Stimulated activated CD8-positive, alpha-beta memory T cell treated with anti-CD3 and anti-CD28 coated beads, Interleukin-4, amount 100 ng/mL, for 48 hours (primary cell): ENCODE data around the gene OXA1L.
"Not testable (repeated sequence)": the region's sequence is repeated elsewhere in the genome, so short reads cannot be mapped to it uniquely, and the experiment has no call there.

Source experiments
- DNase-seq: peaks from one replicate; pipeline ENCODE4 v3.0.0-alpha.2; 2020

The OXA1L gene

DNA sequence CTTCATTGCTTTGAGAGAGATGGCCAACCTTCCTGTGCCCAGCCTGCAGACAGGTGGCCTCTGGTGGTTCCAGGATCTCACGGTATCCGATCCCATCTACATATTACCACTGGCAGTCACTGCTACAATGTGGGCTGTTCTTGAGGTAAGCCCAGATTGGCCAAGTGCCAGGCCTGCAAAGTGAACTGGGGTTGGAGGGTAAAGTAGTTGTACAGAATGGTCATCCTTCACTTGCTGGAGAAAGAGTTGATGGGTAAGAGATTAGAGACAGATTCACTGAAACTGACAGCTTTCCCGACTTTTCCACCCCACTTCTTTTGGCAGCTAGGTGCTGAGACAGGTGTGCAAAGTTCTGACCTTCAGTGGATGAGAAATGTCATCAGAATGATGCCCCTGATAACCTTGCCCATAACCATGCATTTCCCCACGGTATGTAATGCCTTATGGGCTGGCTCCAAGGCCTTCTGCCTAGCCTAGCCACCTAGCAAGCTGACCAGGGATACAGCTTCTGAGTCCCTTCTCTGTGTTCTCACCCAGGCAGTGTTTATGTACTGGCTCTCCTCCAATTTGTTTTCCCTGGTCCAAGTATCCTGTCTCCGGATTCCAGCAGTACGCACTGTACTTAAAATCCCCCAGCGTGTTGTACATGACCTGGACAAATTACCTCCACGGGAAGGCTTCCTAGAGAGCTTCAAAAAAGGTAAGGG, 4.1 kb downstream of the OXA1L start:
- no peak for DNase-seq

DNA sequence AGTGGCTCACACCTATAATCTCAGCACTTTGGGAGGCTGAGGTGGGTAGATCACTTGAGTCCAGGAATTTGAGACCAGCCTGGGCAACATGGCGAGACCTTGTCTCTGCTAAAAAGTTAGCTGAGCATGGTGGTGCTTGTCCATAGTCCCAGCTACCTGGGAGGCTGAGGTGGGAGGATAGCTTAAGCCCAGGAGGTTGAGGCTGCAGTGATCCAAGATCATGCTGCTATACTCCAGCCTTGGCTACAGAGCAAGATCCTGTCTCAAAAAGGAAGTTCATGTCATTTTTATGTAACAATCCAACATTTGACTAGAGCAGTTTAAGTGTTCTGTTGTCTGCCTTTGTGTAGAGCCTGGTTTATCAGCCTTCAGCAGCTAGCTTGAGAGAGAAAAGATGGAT, 6.2 kb downstream of the OXA1L start:
- no peak for DNase-seq

DNA sequence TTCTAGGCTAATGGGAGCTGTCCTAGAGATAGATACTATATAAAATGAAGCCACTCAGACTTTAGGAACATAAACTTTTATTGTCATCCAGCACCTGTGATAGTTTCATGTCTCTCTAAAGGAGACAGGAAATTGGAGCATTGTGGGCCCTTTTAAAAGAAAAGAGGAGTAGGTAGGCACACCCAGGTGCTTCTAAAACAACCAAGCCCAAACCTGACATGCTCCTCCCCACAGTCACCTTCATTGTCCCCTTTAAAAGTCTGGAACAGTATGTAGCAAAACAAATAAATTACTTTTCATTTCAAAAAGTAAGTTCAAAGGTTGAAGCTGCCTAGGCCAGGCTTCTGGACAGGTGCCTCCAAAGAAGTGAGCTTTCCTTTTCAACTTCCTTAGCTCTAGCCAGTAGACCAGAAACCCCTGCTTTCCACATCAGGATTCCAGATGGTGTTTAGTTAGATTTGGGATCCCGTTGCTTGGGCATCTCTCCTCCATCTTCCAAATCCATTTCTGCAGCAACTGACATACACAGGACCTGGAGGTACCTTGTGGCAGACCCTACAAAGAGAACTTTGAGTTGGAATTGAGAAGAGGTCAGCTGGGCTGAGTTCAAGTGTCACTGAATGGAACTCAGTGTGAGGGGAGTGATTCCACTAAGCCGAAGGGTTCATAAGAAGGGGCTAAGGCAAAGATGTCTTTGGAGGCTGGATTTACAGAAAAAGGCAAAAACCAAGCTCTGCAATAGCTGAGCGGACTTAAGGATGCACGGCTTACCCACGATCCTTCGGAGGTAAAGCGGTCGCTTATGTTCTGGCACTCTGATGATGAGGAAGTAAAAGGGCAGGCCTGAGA, 6.9 kb downstream of the OXA1L start:
- DNase-seq = no peak

DNA sequence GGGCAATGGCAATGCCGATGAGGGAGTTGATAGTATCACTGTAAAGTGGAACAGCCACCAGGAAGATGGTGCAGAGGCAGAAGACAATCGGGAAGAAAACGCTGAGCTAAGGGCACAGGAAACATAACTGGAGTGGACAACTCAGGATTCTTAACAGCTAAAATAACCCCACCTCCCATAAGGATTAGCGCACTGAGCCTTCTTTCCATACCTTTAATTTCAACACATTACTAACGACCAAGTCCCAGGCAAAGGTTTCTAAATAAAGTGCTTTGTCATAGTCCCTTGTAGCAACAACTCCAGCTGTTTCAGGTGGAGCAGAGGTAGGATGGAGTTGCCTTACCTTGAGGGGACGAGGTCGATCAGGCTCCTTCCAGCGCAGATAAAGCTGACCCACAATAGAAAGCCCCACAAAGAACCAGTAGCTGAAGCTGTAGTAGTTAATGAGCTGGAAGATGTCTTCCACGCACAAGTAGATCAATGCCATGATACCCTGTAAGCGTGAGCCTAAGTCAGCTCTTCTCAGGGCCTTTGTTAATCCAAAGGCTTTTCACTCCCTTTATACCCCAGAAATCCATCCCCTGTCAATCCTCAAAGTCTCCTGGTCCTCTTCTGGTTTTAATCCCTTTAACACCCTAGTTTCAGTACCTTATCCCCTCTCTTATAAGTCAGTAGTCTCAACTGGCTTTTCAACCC, 7.7 kb downstream of the OXA1L start:
- no peak for DNase-seq

DNA sequence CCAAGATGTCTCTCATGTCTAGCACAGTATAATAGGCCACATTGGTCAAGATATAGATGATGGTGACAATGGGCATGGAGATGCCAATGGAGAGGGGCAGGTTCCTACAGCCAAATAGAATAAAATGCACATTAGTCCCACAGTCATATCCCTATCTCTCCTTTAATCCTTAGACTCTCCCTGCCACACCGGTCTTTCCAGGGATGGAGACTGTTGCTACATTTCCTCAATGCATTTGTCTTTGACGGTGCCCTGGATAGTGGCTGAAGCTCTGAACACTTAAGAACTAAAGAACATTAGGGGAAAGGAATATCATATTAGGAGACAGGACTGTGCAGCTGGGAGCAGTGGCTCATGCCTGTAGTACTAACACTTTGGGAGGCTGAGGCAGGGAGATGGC, 9.7 kb downstream of the OXA1L start:
- DNase-seq = no peak

DNA sequence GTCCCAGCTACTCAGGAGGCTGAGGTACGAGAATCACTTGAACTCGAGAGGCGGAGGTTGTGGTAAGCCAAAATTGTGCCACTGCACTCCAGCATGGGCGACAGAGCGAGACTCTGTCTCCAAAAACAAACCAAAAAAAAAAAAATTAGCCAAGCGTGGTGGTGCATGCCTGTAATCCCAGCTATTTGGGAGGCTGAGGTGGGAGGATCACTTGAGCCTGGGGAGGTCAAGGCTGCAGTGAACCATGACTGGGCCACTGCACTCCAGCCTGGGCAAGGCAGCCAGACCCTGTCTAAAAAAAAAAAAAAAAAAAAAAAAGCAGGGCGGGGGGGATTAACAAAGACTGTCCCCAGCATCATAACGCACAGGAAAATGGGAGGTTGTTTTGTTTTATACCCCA, 10.4 kb downstream of the OXA1L start:
- not testable (repeated sequence) for DNase-seq

DNA sequence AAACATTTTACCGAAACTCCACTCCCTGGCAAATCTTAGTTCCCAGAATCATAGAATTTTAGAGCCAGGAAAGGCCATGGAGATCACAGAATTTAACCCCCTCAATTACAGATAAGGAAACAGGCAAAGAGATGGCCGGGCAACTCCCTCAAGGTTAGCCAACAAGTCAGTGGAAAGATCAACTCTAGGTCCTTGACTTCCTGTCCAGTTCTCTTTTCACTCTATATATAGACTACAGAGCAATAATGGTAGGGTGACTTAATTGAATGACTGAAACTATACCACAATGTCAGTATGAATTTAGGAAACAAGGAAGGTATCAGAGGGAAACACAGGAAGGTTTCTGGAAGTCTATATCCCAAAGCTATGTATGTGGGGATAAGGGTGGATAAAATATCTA, 11.6 kb downstream of the OXA1L start:
- no peak for DNase-seq

DNA sequence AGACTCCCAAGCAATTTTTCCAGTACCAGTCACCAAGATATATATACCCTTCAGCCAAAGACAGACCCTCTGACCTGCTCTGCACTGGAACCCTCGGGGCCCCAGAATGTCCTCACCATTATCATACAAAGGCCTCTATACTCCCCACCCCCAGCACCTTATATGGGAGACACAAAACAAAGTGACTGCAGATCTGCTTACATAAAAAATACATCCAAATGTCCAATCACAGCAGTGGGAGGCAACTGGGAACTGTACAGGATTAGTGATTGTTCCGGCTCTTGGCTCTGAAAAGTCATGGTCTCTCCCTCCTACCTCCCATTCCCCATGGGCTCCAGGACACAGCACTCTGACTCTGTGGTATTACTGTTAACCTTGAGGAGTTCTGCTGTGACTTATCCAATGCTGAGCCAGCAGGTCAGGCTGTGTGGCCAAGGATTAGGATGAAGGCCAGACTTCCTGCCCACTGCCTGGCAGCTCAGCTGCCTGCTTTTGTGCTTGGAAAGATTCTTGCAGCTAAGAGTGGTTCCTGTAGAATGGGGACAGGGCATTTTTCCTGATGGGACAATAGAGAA, 13.7 kb downstream of the OXA1L start:
- no peak for DNase-seq

DNA sequence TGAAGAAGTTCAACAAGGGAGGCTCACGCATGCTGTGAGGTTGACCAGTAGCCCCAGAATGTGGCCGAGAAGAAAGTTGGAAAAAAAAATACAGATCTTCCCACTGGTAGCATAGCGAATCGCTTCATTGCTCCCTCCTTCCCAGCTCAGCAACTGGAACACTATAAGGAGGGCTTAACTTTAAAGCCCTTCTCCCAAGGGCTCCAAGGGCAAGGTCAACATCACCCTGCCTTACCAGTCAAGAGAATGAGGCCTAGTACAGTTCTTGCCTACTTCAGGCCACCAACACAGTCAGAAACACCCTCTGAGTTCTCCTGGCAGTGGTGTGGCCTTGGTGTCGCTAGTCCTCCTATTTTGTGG, 14.4 kb downstream of the OXA1L start:
- DNase-seq = no peak

DNA sequence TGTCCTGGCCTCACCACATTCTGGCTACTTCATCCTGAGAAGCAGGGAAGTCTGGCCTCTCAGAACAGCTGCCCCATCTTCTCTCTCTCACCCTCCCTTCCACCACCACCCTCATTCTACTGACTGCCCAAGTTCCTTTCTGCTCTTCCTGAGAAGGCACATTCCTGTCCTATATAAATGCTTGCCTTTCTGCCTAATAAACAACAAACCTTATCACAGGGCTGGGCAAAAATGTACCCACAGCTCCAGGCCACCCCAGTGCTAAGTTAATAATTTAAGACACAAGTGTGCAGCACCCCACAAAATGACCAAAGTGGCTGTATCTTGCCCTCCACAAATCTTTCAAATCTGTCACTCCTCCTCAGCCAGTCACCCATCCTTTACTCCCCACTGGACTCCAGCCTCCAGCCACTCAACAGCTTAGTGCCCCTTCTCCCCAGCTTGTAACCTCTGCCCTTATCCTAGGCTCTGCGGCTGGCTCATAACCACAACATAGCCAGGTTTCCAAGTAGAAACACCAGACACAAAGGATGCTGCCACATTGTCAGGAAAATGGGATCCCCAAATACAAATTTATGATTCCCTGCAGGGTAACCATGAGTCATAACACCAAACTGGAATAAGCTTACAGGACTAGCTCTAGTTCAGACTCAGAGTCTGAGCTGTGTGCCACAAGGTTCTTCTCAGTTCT, 15.0 kb downstream of the OXA1L start:
- DNase-seq = no peak

DNA sequence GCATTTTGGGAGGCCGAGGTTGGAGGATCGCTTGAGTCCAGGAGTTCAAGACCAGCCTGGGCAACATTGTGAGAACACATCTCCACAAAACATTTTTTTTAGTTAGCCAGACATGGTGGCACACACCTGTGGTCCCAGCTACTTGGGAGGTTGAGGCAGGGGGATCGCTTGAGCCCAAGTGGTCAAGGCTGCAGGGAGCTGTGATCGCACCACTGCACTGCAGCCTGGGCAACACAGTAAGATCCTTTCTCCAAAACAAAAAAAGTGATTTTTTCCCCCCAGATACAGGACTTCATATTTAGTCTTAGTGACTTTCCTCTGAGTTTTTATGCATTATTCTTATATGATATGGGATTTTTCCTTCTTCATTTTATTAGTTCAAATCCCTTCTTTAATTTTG, 20.2 kb downstream of the OXA1L start:
- DNase-seq = no peak

DNA sequence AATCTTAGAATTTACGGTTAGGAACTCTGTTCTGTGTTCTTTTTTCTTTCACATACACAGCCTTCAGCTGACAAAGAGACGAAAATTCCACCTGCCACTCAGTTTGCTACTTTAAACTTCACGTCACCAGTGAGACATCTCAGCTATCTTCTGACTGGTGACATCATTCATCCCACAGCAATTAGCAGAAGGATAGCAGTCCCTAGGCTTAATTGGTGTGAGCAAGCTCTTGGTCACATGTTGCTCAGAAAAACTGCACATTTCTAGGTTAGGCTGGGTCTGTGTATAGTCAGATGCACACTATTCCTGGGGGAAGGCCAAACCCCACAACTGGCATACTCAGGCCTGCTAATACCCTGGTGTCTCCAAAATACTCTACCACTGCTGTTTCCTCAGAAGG, 24.8 kb downstream of the OXA1L start:
- no peak for DNase-seq

DNA sequence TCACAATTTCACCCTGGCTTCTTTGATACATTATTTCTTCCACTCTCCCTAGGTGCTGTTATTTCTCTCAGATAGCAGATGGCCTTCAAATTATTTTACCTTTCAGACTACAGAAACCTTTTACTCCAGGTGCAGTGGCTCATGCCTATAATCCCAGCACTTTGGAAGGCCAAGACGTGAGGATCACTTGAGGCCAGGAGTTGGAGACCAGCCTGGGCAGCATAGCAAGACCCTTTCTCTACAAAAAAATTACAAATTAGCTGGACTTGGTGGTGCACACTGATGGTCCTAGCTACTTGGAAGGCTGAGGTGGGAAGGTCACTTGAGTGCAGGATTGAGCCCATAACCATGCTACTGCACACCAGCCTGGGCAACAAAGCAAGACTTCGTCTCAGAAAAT, 25.7 kb downstream of the OXA1L start:
- DNase-seq = no peak

DNA sequence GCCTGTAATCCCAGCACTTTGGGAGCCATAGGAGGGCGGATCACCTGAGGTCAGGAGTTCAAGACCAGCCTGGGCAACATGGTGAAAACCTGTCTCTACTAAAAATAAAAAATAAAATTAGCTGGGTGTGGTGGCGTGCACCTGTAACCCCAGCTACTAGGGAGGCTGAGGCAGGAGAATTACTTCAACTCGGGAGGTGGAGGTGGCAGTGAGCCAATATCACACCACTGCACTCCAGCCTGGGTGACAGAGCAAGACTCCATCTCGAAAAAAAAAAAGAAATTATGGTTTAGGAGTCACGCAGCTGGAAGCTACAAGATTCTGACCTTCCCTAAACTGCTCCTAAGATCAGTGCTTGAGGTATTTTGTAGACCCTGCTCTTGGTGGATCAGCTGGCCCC, 27.1 kb downstream of the OXA1L start:
- not testable (repeated sequence) for DNase-seq

DNA sequence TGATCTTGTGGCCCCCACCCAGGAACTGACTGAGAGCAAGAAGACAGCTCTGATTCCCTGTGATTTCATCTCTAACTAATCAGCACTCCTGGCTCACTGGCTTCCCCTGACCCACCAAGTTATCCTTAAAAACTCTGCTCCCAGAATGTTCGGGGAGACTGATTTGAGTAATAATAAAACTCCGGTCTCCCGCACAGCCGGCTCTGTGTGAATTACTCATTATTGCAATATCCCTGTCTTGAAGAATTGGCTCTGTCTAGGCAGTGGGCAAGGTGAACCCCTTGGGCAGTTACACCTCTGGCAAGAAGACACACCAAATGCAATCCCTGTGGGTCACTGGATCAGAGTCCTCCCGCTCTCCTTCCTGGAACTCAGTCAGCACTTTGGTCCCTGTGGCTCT, 27.5 kb downstream of the OXA1L start:
- DNase-seq = no peak

DNA sequence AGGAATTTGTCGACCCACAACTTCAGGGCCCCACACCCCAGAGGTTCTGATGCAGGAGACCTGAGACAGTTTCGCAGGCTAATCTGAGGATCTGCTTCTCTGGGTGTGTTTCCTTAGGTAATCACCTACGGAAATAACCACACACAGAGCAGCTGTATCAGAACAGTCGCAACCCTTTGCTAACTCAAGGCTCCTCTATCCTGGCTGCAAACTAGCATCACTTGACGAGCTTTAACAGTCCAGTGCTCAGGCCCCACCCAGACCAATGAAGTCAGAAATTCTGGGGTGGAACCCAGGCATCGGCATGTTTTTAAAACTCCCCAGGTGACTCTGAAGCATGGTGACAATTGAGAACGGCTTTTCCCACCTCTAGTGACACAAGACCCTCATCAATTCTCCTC, 28.1 kb downstream of the OXA1L start:
- DNase-seq = no peak

DNA sequence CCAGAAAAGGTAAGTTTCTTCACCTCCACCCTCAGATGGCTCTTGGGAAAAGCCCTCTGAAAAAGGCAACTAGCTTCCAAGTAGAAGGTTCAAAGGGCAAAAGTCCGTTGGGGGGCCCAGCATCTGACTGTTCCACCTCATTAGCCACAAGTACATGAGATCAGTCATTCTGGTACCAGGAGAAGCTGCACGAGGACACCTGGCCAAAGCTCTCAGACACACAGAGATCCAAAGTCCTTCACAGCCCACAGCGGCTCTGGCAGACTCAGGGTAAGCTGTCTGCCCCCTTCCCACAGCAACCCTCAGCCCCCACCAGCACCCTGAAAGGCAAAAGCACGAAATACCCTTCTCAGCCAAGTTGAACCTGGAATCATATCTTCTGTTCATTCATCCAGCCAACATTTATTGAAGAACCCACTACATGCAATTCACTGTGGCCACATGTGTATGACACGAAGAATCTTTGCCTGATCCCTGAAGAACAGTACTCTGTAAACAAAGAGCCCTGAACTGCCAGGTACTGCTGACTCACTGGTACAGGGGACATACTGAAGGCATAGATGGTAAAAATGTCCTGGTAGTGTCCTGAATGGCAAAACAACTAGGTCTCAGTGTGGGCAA, 29.7 kb downstream of the OXA1L start:
- no peak for DNase-seq

DNA sequence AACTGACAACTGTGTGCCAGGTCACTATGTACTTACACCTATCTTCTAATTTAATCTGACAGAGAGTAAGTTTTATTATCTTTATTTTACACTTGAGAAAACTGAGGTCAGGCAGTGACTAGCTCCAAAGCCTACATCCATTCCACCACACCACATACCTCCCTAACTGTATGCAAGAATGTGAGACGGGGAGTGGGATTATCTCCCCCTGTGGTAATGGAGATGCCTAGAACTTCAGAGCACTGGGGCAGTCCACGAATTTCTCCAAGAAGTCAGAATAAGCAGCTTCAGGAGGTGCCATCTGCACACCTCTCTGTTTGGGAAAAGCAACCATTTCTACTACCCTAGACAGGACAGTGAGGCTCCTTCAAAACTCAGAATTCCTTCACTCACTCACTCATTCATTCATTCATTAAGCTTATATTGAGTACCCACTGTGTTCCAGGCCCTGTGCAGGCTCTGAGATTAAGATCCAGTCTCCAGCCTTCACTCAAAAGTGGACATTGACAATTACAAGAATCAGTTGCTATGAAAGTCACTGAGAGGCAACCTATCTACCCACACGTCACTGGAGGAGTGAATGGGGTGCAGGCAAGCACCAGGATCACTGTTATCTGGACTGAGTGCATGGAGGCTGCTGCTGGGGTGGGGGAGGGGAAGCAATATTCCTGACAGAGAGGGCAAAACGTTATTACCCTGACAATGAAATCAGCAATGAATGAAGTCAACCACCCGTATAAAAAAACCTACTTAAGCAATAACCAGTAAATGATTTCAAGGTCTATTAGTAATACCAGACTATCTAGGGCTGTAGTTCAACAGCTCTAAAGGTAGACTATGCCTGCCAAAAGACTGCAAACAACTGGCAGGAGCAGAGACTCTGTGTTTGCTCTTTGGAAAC, 30.8 kb downstream of the OXA1L start:
- DNase-seq = no peak

DNA sequence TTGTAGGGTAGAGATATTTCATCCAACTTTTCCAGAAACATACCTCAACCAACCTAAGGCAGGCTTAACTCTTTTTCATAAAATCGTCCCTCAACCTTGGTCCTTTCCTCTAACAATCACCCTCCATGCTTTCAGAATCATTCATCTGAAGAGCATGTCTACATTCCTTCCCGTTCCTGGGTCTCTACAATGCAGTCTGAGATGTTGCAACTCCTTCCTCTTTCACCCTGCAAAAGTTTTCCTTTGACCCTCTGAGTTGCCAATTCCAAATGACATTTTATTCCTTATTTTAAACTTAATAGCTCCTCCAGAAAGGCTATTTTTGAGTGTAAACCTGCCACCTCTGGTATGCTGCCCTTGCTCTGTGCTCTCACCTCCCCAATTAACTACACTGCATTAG, 32.0 kb downstream of the OXA1L start:
- no peak for DNase-seq

DNA sequence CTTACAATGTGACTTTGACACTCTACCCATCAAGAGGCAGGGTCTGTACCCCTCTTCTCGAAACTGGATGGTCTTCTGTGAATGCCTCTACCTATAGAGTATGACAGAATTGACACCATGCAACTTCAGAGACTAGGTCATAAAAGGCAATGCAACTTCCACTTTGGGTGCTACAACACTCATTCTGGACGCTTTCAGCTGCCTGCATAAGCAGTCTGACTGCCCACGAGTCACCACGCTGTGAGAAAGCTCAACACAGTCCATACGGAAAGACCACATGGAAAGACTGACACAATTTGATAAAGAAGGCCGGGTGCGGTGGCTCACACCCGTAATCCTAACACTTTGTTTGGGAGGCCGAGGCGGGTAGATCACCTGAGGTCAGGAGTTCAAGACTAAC, 33.9 kb downstream of the OXA1L start:
- DNase-seq = no peak

DNA sequence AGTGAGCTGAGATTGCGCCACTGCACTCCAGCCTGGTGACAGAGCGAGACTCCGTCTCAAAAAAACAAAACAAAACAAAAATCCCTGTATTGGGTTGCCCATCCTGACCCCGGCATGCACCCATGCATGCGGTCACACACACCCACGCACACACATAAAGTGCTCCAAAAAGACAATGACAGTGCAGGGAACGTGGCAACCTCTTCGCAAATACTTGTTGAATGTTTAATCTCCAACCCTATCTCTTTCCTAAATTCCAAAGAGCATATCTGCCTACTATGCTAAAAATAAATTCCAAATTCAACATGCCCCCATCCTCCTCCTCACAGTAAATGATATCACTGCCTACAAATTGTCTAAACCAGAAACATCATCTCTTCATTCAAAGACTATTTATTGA, 35.2 kb downstream of the OXA1L start:
- no peak for DNase-seq
